NCI-H510A treated with DMSO at 0.1 percent for 48 hours (cell line): ENCODE measurements around the gene IFNE.

ENCODE experiments used
- DNase-seq: peaks from one replicate; lab custom pipeline; 2025; lab: John Stamatoyannopoulos, UW

The IFNE gene, protein sequence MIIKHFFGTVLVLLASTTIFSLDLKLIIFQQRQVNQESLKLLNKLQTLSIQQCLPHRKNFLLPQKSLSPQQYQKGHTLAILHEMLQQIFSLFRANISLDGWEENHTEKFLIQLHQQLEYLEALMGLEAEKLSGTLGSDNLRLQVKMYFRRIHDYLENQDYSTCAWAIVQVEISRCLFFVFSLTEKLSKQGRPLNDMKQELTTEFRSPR

GRCh38 chr9:21482213-21482612 lies at the start of gene IFNE:
IFNE (minus strand) TSS chr9:21482313; CDS start chr9:21481694, 619 bp downstream.
- DNase-seq: no peak

- DNase-seq: no peak
Observed at GRCh38 chr9:21528123-21528808, 46.2 kb upstream of the IFNE start.

DNA sequence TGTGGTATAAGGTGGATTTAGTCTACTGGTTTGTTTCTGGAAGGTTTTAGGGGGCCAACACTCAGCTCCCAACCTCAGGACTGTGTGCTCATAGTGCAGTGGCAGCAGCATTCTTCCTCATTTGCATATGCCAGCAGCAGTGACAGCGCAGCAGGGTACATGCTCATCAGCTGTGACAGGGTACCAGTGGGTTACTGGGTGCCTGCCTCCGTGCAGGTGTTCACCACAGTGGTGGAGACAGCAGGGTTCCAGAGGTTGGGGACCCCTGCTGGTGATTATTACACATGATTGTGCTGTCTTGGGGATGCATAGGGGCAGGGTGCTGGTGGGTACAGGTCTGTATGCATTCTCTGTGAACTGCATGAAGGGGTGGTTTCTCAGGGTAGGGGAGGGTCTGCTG lies 45.5 kb upstream of the IFNE start:
- DNase-seq: no peak

- DNase-seq: no peak
Observed at GRCh38 chr9:21525174-21525573, 43.1 kb upstream of the IFNE start.

GRCh38 chr9:21524099-21524830 lies 42.2 kb upstream of the IFNE start:
- no peak for DNase-seq

- no peak for DNase-seq
Observed at GRCh38 chr9:21523021-21524014, 41.2 kb upstream of the IFNE start.

- no peak for DNase-seq
Observed at GRCh38 chr9:21522348-21522747, 40.2 kb upstream of the IFNE start.

GRCh38 chr9:21521448-21521847 lies 39.3 kb upstream of the IFNE start:
- no peak for DNase-seq

GRCh38 chr9:21520501-21521228 lies 38.6 kb upstream of the IFNE start:
- no peak for DNase-seq

- DNase-seq: no peak
Observed at GRCh38 chr9:21519855-21520434, 37.8 kb upstream of the IFNE start.

- DNase-seq: no peak
Observed at GRCh38 chr9:21516796-21517195, 34.7 kb upstream of the IFNE start.

GRCh38 chr9:21513431-21513830 lies 31.3 kb upstream of the IFNE start:
- DNase-seq: no peak

DNA sequence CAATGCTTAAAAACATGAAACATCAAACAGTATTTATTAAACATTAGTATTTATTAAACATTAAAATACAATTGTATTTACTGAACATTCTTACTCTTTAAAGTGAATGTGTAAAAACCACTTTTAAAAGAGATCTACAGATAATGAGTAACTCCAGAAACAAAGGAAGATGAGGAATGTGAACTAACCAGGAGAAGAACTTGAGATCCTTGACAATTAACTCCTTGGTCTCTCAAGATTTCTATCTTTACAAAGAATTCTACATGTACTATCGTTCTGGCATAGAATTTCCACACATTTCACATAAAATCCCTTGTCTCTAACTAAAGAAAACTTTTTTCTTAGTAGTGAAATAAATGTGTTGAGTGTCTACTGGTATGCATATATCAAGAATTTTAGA lies 28.7 kb upstream of the IFNE start:
- DNase-seq: no peak

- DNase-seq: no peak
Observed at GRCh38 chr9:21507483-21507790, 25.3 kb upstream of the IFNE start.

DNA sequence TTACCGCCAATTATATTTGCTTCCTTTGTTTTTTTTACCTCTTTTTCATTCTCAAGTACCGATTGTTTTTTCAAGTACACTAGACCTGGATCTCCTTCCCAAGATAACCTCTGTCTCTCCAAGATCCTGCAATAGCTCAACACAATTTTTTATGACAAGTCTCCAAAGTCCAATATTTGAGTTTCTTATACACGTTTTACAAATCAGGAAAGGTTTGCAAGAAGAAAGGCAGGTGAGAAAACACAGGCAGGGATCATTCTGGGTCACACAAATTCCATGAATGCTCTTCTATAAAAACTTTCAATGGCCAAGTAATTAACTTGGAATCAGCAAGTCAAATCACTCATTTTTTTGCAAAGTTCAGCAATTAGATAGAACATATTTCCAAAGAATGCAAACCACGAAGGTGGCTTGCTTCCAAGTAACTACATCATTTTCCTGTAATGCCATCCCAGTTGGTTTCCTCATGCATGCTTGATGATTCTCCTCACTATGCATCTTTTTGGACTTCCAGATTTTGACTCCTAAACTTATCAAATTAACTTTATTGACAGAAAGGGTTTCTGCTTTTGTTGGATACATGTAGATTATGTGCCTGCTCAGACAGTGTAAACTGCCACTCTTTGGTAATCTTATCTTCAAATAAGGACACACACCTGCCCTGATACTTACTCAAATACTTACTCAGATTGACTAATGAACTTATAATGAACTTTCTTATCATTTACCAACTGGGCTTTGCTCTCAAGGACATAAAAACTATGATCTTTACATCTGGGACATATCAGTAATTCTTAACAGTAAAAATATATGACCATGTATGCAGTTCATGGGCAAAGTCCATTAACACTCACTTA lies 24.7 kb upstream of the IFNE start:
- no peak for DNase-seq

DNA sequence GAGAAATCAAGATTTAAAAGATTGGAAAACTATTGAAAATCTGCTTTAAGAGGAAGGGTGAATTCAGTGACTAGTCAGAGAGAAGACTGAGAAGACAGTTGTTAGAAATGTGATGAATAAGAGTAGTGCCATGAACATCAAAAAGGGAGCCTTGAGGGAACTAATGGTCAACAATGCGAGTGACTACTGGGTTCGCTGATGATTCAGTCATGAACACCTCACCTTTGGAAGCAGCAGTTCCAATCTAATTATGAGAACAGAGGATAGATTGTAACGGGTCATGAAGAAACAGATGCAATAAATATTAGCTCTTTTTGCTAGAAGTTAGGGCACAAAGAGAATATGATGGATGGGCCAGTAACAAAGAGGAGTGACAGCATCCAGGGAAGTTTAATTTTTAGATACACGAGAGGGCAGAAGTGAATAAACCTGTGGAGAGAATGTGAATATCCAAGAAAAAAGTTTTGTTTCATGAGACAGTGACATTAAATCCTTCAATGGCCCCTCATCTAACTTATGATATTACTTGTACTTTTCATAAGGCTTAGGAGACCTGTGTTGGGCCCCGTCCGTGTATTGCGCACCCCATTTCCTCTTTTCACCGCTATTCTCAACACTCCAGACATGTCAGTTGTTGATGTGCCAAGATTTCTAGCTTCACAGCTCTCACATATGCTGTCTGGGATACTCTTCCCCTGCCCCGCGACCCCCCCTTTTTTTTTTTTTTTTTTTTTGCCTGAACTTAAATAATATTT lies 23.5 kb upstream of the IFNE start:
- no peak for DNase-seq

GRCh38 chr9:21504894-21505293 lies 22.8 kb upstream of the IFNE start:
- no peak for DNase-seq

GRCh38 chr9:21504113-21504512 lies 22.0 kb upstream of the IFNE start:
- DNase-seq: no peak

GRCh38 chr9:21502586-21502985 lies 20.5 kb upstream of the IFNE start:
- DNase-seq: no peak
